A549 (cell line): Measurements from ENCODE around the gene IRX2. TPM values are rescaled to one million over a fixed set of nuclear protein-coding genes. Genes with fewer than 3 reads are reported as not detected.
A peak's percentile ranks its signal among the peaks of the same experiment; 100 is the strongest.

Experiments
- ATAC-seq, 2 experiments: fragments of 200-7000 bp in 1 of 2; fragments of >200 bp in 1 of 2; cut with Nextera tagmentation in 1 of 2; cut with Tn5 transposase in 1 of 2; 3 replicates each; pipeline versions ENCODE4 v1.8.0 to v1.9.1; 2018 to 2020; ENCODE audit warnings: mild to moderate bottlenecking in 1 of 2, moderate library complexity in 1 of 2
- CTCF ChIA-PET: fragments of 300-600 bp; sonication (Branson Sonifier 250); formaldehyde crosslinking; extraction: SDS; loops from one replicate; lab custom pipeline; 2021; ENCODE audit warnings: antibody characterized with exemption, inconsistent platforms; lab: Yijun Ruan, JAX
- POLR2A ChIA-PET: fragments of 350-600 bp; formaldehyde crosslinking; extraction: SDS; loops from one replicate; lab custom pipeline; 2021; ENCODE audit warnings: antibody characterized with exemption, inconsistent platforms; lab: Yijun Ruan, JAX
- DNase-seq, 2 experiments: peaks; one replicate each; pipeline versions ENCODE4 v3.0.0 to v3.0.0-alpha.2; 2011 to 2016; ENCODE audit warnings: low read depth in 1 of 2, low spot score in 1 of 2
- FAIRE-seq: peaks from 2 replicates; lab custom pipeline; 2011; peaks lifted over from hg19 to GRCh38; lab: Jason Lieb, UNC
- H3K27ac ChIP-seq, 2 experiments: fragments of >200 bp; sonication (Bioruptor Twin); formaldehyde crosslinking; 3 replicates each; pipeline ENCODE4 v1.5.1; 2016 to 2017
- H3K4me1 ChIP-seq: fragments of >200 bp; sonication (Bioruptor Twin); formaldehyde crosslinking; 3 replicates; pipeline ENCODE4 v1.6.1; 2016
- H3K4me2 ChIP-seq: fragments of >200 bp; sonication (Bioruptor Twin); formaldehyde crosslinking; 3 replicates; pipeline ENCODE4 v1.6.1; 2016
- H3K4me3 ChIP-seq: fragments of >200 bp; sonication (Bioruptor Twin); formaldehyde crosslinking; 3 replicates; pipeline ENCODE4 v1.5.1; 2016
- H3K9me3 ChIP-seq: fragments of >200 bp; sonication (Bioruptor Twin); formaldehyde crosslinking; 3 replicates; pipeline ENCODE4 v1.6.1; 2016
- BHLHE40 ChIP-seq: IDR thresholded peaks from 2 replicates; pipeline ENCODE4 v1.6.1; 2012; ENCODE audit warnings: low read depth, low read length, inconsistent platforms
- CBX8 ChIP-seq: fragments of 200-600 bp; sonication (generic); IDR thresholded peaks from 2 replicates; pipeline ENCODE4 v1.6.1; 2016
- CHD4 ChIP-seq: fragments of 200-600 bp; sonication (generic); IDR thresholded peaks from 2 replicates; pipeline ENCODE4 v1.6.1; 2016; ENCODE audit warnings: antibody characterized with exemption, mild to moderate bottlenecking, borderline replicate concordance
- E2F6 ChIP-seq: IDR thresholded peaks from 2 replicates; pipeline ENCODE4 v1.6.1; 2012; ENCODE audit warnings: low read depth, borderline replicate concordance
- EHF ChIP-seq: fragments of 250-450 bp; sonication (Bioruptor Pico); IDR thresholded peaks from 2 replicates; pipeline ENCODE4 v1.5.0; 2020; ENCODE audit warnings: mild to moderate bottlenecking
- EP300 ChIP-seq, 2 experiments: fragments of >200 bp; sonication (Bioruptor Twin); formaldehyde crosslinking; IDR thresholded peaks; 2 replicates in 1 of 2; 3 replicates in 1 of 2; pipeline ENCODE4 v1.6.1; 2016 to 2017
- ESRRA ChIP-seq: fragments of 150-350 bp; IDR thresholded peaks from 2 replicates; pipeline ENCODE4 v1.6.1; 2014; ENCODE audit warnings: mild to moderate bottlenecking, low read length, borderline replicate concordance
- FOSL2 ChIP-seq, 2 experiments: fragments of 450-650 bp in 1 of 2; fragments of >200 bp in 1 of 2; sonication (Bioruptor Twin) in 1 of 2; formaldehyde crosslinking; IDR thresholded peaks; 2 replicates each; pipeline versions ENCODE4 v1.5.0 to v1.6.1; 2016 to 2020; ENCODE audit warnings: mild to moderate bottlenecking in 1 of 2, moderate library complexity in 1 of 2
- FOXS1 ChIP-seq: fragments of 250-450 bp; sonication (Bioruptor Pico); IDR thresholded peaks from 2 replicates; pipeline ENCODE4 v1.5.0; 2020; ENCODE audit warnings: mild to moderate bottlenecking, moderate library complexity
- GATA3 ChIP-seq: IDR thresholded peaks from 2 replicates; pipeline ENCODE4 v1.6.1; 2012; ENCODE audit warnings: borderline replicate concordance
- HDAC2 ChIP-seq: fragments of 200-600 bp; sonication (generic); IDR thresholded peaks from 2 replicates; pipeline ENCODE4 v1.6.1; 2016
- HOXB5 ChIP-seq: fragments of 250-450 bp; sonication (Bioruptor Pico); IDR thresholded peaks from 2 replicates; pipeline ENCODE4 v1.5.0; 2020; ENCODE audit warnings: mild to moderate bottlenecking, moderate library complexity
- JUN ChIP-seq, 2 experiments: fragments of >200 bp; sonication (Bioruptor Twin); formaldehyde crosslinking; IDR thresholded peaks; 2 replicates in 1 of 2; 3 replicates in 1 of 2; pipeline ENCODE4 v1.6.1; 2016 to 2017
- KDM1A ChIP-seq: fragments of 200-600 bp; sonication (generic); IDR thresholded peaks from 2 replicates; pipeline ENCODE4 v1.6.1; 2016; ENCODE audit warnings: low read depth, mild to moderate bottlenecking
- KDM5A ChIP-seq: fragments of 200-600 bp; sonication (generic); IDR thresholded peaks from 2 replicates; pipeline ENCODE4 v1.6.1; 2016; ENCODE audit warnings: antibody characterized with exemption, mild to moderate bottlenecking
- MAFK ChIP-seq: fragments of 450-650 bp; IDR thresholded peaks from 2 replicates; pipeline ENCODE4 v1.6.1; 2014; ENCODE audit not compliant: partially characterized antibody
- NR3C1 ChIP-seq: fragments of >200 bp; sonication (Bioruptor Twin); formaldehyde crosslinking; IDR thresholded peaks from 3 replicates; pipeline ENCODE4 v1.6.1; 2017
- PBX3 ChIP-seq: IDR thresholded peaks from 2 replicates; pipeline ENCODE4 v1.6.1; 2012
- PHF8 ChIP-seq: fragments of 200-600 bp; sonication (generic); IDR thresholded peaks from 2 replicates; pipeline ENCODE4 v1.6.1; 2016; ENCODE audit warnings: low read depth, mild to moderate bottlenecking, antibody characterized with exemption, moderate library complexity, borderline replicate concordance
- POLR2A ChIP-seq: IDR thresholded peaks from 2 replicates; pipeline ENCODE4 v1.6.1; 2012; ENCODE audit warnings: mild to moderate bottlenecking, low read length
- RARB ChIP-seq: fragments of 250-450 bp; sonication (Bioruptor Pico); IDR thresholded peaks from 2 replicates; pipeline ENCODE4 v1.8.0; 2021; ENCODE audit warnings: mild to moderate bottlenecking, moderate library complexity
- REST ChIP-seq: fragments of 200-600 bp; sonication (generic); IDR thresholded peaks from 2 replicates; pipeline ENCODE4 v1.6.1; 2016; ENCODE audit warnings: antibody characterized with exemption, mild to moderate bottlenecking, moderate library complexity
- RFX5 ChIP-seq: fragments of 450-650 bp; IDR thresholded peaks from 2 replicates; pipeline ENCODE4 v1.7.1; 2014; ENCODE audit warnings: antibody characterized with exemption, mild to moderate bottlenecking, moderate library complexity
- RNF2 ChIP-seq: fragments of 200-600 bp; sonication (generic); IDR thresholded peaks from 2 replicates; pipeline ENCODE4 v1.6.1; 2016; ENCODE audit warnings: low read depth, mild to moderate bottlenecking, antibody characterized with exemption, moderate library complexity, borderline replicate concordance
- SMC3 ChIP-seq: fragments of >200 bp; sonication (Bioruptor Twin); formaldehyde crosslinking; IDR thresholded peaks from 3 replicates; pipeline ENCODE4 v1.6.1; 2018; ENCODE audit warnings: inconsistent platforms
- USF2 ChIP-seq: fragments of 450-650 bp; IDR thresholded peaks from 2 replicates; pipeline ENCODE4 v1.6.1; 2014; ENCODE audit warnings: antibody characterized with exemption
- ZC3H11A ChIP-seq: fragments of 450-650 bp; IDR thresholded peaks from 2 replicates; pipeline ENCODE4 v1.6.1; 2014; ENCODE audit warnings: antibody characterized with exemption, mild to moderate bottlenecking
- ZSCAN20 ChIP-seq: fragments of 250-450 bp; sonication (Bioruptor Pico); IDR thresholded peaks from 2 replicates; pipeline ENCODE4 v1.8.0; 2022; ENCODE audit warnings: mild to moderate bottlenecking, moderate library complexity
- WGBS: methylation state at CpG from one replicate; pipeline ENCODE4 v1.1.6; 2017; ENCODE audit errors: missing lambda C conversion rate; 5-methylcytosine and 5-hydroxymethylcytosine counted together
- polyA minus RNA-seq: library from RNA; depleted of rRNA, polyadenylated mRNA; stranded (reverse); fragments of >200 nt; gene quantifications from 2 replicates; pipeline ENCODE4 v1.2.3, GENCODE V29; 2011; rRNA and poly(A)+ RNA removed
- polyA plus RNA-seq, 4 experiments: library from polyadenylated mRNA; depleted of rRNA in 3 of 4; stranded (reverse); fragments of >200 nt; fragmentation: RNase III in 1 of 4; extraction: RNeasy Plus Mini Kit Qiagen cat#74134 plus additional on column Dnase treatment in 1 of 4; gene quantifications; 2 replicates in 3 of 4; 3 replicates in 1 of 4; pipeline ENCODE4 v1.2.3, GENCODE V29; 2011 to 2017

Gene IRX2
- 0.30 and 0.33 TPM in 2 replicates for polyA plus RNA-seq (2011; rRNA removed)
- 0.34 and 0.57 TPM in 2 replicates for polyA plus RNA-seq (2012; cell fraction: cytosol; rRNA removed)
- polyA plus RNA-seq (2012; cell fraction: nucleus; rRNA removed), result 0.56 and 0.73 TPM in 2 replicates
- 0.59 to 0.76 TPM (median 0.67 TPM) in 3 replicates for polyA plus RNA-seq (2017; fragmentation: RNase III; extraction: RNeasy Plus Mini Kit Qiagen cat#74134 plus additional on column Dnase treatment)
- not detected in 2 replicates for polyA minus RNA-seq

- TF ChIP-seq NR3C1 (no peak), PBX3 (0 out of 2 replicates have a peak, but pooled peaks have one; percentile 30)
- DNase-seq, result peak; percentile 44 to 69
- FAIRE-seq, result no peak
- peaks cover 4% of the 10 kb centered on the region; the same call in 1 of the 3 replicates for H3K4me1 ChIP-seq
- peak within 1 kb of the TSS; percentile 85 for H3K4me2 ChIP-seq
- 0% methylated on average over 1 of the region's 53 CpGs for WGBS
- POLR2A ChIA-PET, result interaction anchor here (0.8 kb wide), 1 partner anchor 24 kb away, joined by 3 read pairs; no protein-coding TSS in a partner anchor
- peak; percentile 62 to 73 for ATAC-seq
- CTCF ChIA-PET, result no interaction called here
- peak within 1 kb of the TSS; percentile 49 for H3K4me3 ChIP-seq
- peak within 1 kb of the TSS; percentile 66 to 83 for H3K27ac ChIP-seq
- no peaks in the 10 kb centered on the region for H3K9me3 ChIP-seq
Measured at GRCh38 chr5:2751592-2752021, at the start of gene IRX2. Gene IRX2, minus strand, starts transcription at chr5:2751677. Its CDS starts 264 bp downstream, at chr5:2751413.

GRCh38 chr5:2800035-2800434 is 48.6 kb upstream of the IRX2 start:
- TF ChIP-seq HOXB5 (CRISPR knock-in tag) (no peak), MAFK (no peak), ESRRA (no peak), GATA3 (no peak), ZC3H11A (no peak), HDAC2 (no peak), CHD4 (no peak), E2F6 (no peak), SMC3 (no peak), CBX8 (no peak)
- TF ChIP-seq, all 56 proteins: peak for 0
- Histone ChIP-seq H3K4me1 (no peaks in the 10 kb centered on the region), H3K9me3 (no peaks in the 10 kb centered on the region), H3K27ac (no peak overlapping the region), H3K4me3 (no peak overlapping the region), H3K4me2 (no peak overlapping the region)
- DNase-seq (no peak), ATAC-seq (no peak), FAIRE-seq (no peak)
- ChIA-PET POLR2A (no interaction called here), CTCF (interaction anchor here (0.7 kb wide), 1 partner anchor 11 kb away, joined by 3 read pairs; no protein-coding TSS in a partner anchor)
- WGBS, result 55% methylated on average over 12 of the region's 12 CpGs

- Histone ChIP-seq H3K9me3 (no peaks in the 10 kb centered on the region), H3K4me1 (no peaks in the 10 kb centered on the region), H3K27ac (no peak overlapping the region), H3K4me3 (no peak overlapping the region), H3K4me2 (no peak overlapping the region)
- TF ChIP-seq RNF2 (no peak), CBX8 (no peak), RFX5 (no peak), FOSL2 (IDR thresholded peaks at IDR 0.05) (no peak), FOSL2 (CRISPR knock-in tag; IDR thresholded peaks at IDR 0.05) (no peak), RARB (CRISPR knock-in tag) (no peak), POLR2A (no peak), PHF8 (no peak), KDM1A (no peak), USF2 (no peak), BHLHE40 (no peak), FOXS1 (CRISPR knock-in tag) (no peak), NR3C1 (no peak), KDM5A (no peak), CHD4 (no peak), EP300 (IDR thresholded peaks at IDR 0.05) (no peak), ZSCAN20 (CRISPR knock-in tag) (no peak), JUN (IDR thresholded peaks at IDR 0.05) (no peak), REST (no peak), ESRRA (no peak), EHF (CRISPR knock-in tag) (no peak)
- WGBS, result 7% methylated on average over 2 of the region's 2 CpGs
- ATAC-seq (no peak), DNase-seq (no peak), FAIRE-seq (no peak)
- CTCF ChIA-PET, result interaction anchor here (0.6 to 1.3 kb wide), 2 partner anchors 11 to 1733 kb away, joined by 4 to 5 read pairs; no protein-coding TSS in a partner anchor
- POLR2A ChIA-PET, result no interaction called here
Measured at GRCh38 chr5:2797981-2798380, 46.5 kb upstream of the IRX2 start.
